GM23248 (cell line): ENCODE data around the gene PALD1.

Source experiments
- EZH2 ChIP-seq: fragments of 200-600 bp; sonication (generic); IDR thresholded peaks from 2 replicates; pipeline ENCODE4 v1.6.1; 2018; ENCODE audit warnings: antibody characterized with exemption, mild to moderate bottlenecking; ENCODE audit not compliant: insufficient read depth, poor library complexity, severe bottlenecking
- EZH2phosphoT487 ChIP-seq: fragments of 200-600 bp; sonication (generic); IDR thresholded peaks from 2 replicates; pipeline ENCODE4 v1.6.1; 2018; ENCODE audit warnings: antibody characterized with exemption, moderate library complexity, mild to moderate bottlenecking, low read depth; ENCODE audit not compliant: insufficient read depth

- no peak for TF ChIP-seq EZH2phosphoT487
- no peak for TF ChIP-seq EZH2
These were observed 22.4 kb upstream of the PALD1 start for GRCh38 chr10:70456164-70456563.
